HepG2 (cell line): Measurements from ENCODE around the gene ALG11. TPM values are rescaled to one million over a fixed set of nuclear protein-coding genes. Genes with fewer than 3 reads are reported as not detected.
A peak's percentile ranks its signal among the peaks of the same experiment; 100 is the strongest.

Source experiments
- ELK4 ChIP-seq: sonication (generic); formaldehyde crosslinking; IDR thresholded peaks from 2 replicates; pipeline ENCODE4 v1.9.0; 2021; ENCODE audit warnings: missing genetic modification reagents, borderline replicate concordance
- MED13 ChIP-seq: sonication (generic); formaldehyde crosslinking; IDR thresholded peaks from 2 replicates; pipeline ENCODE4 v1.5.0; 2020; ENCODE audit warnings: missing genetic modification reagents
- PHB2 ChIP-seq: fragments of 450-650 bp; IDR thresholded peaks from 2 replicates; pipeline ENCODE4 v1.6.1; 2018; ENCODE audit not compliant: partially characterized antibody
- RAD51 ChIP-seq: fragments of 450-650 bp; IDR thresholded peaks from 2 replicates; pipeline ENCODE4 v1.6.1; 2016; ENCODE audit warnings: borderline replicate concordance
- RBFOX2 ChIP-seq: fragments of 200-400 bp; formaldehyde crosslinking; IDR thresholded peaks from 2 replicates; pipeline ENCODE4 v1.6.1; 2017; ENCODE audit warnings: low read depth, mild to moderate bottlenecking, low read length
- SOX6 ChIP-seq, 2 experiments: fragments of 450-650 bp in 1 of 2; sonication (generic) in 1 of 2; formaldehyde crosslinking in 1 of 2; IDR thresholded peaks; 2 replicates each; pipeline versions ENCODE4 v1.4.0 to v1.6.1; 2017 to 2020; ENCODE audit warnings: antibody characterized with exemption in 1 of 2, mild to moderate bottlenecking in 1 of 2, missing genetic modification reagents in 1 of 2
- SRSF4 ChIP-seq: fragments of 200-400 bp; formaldehyde crosslinking; IDR thresholded peaks from one replicate; pipeline ENCODE4 v1.6.1; 2018; ENCODE audit warnings: mild to moderate bottlenecking, low read depth, low read length, moderate library complexity; ENCODE audit not compliant: poor library complexity, severe bottlenecking
- THRA ChIP-seq: sonication (generic); formaldehyde crosslinking; IDR thresholded peaks from 2 replicates; pipeline ENCODE4 v1.4.0; 2020; ENCODE audit warnings: missing genetic modification reagents, borderline replicate concordance
- ZMAT5 ChIP-seq: sonication (generic); formaldehyde crosslinking; IDR thresholded peaks from 2 replicates; pipeline ENCODE4 v1.5.0; 2020; ENCODE audit warnings: mild to moderate bottlenecking, low read depth, missing genetic modification reagents, borderline replicate concordance
- ZMYM2 ChIP-seq: sonication (generic); formaldehyde crosslinking; IDR thresholded peaks from 2 replicates; pipeline ENCODE4 v1.8.0; 2022; ENCODE audit warnings: mild to moderate bottlenecking, missing genetic modification reagents
- ZNF12 ChIP-seq: sonication (generic); formaldehyde crosslinking; IDR thresholded peaks from 2 replicates; pipeline ENCODE4 v1.5.0; 2020; ENCODE audit warnings: missing genetic modification reagents
- ZNF224 ChIP-seq: sonication (generic); formaldehyde crosslinking; IDR thresholded peaks from 2 replicates; pipeline ENCODE4 v1.5.0; 2020; ENCODE audit warnings: mild to moderate bottlenecking, missing genetic modification reagents
- ZNF263 ChIP-seq: sonication (generic); formaldehyde crosslinking; IDR thresholded peaks from 2 replicates; pipeline ENCODE4 v1.4.0; 2020; ENCODE audit warnings: missing genetic modification reagents
- ZNF530 ChIP-seq: sonication (generic); formaldehyde crosslinking; IDR thresholded peaks from 2 replicates; pipeline ENCODE4 v1.5.0; 2020; ENCODE audit warnings: low read depth, mild to moderate bottlenecking, missing genetic modification reagents
- ZNF776 ChIP-seq: sonication (generic); formaldehyde crosslinking; IDR thresholded peaks from 2 replicates; pipeline ENCODE4 v1.4.0; 2020; ENCODE audit warnings: mild to moderate bottlenecking, missing genetic modification reagents
- ZSCAN25 ChIP-seq: sonication (generic); formaldehyde crosslinking; IDR thresholded peaks from 2 replicates; pipeline ENCODE4 v1.8.0; 2022; ENCODE audit warnings: mild to moderate bottlenecking, missing genetic modification reagents
- polyA plus RNA-seq, 8 experiments: library from polyadenylated mRNA; depleted of rRNA in 3 of 8; stranded (reverse) in 7 of 8; unstranded in 1 of 8; fragments of >200 nt; fragmentation: Illumina TruSeq in 4 of 8; extraction: Trizol in 4 of 8; gene quantifications; 2 replicates each; pipeline versions ENCODE4 v1.2.1 to v1.2.3, GENCODE V29; 2011 to 2016; ENCODE audit warnings: low read depth in 4 of 8, missing spikeins in 1 of 8, mixed read lengths in 1 of 8; ENCODE audit not compliant: insufficient read depth in 1 of 8
- total RNA-seq, 5 experiments: library from RNA; depleted of rRNA; stranded (reverse); fragments of >200 nt; fragmentation: Illumina TruSeq; extraction: Trizol; gene quantifications; 2 replicates each; pipeline ENCODE4 v1.2.3, GENCODE V29; 2016; ENCODE audit warnings: low read depth in 1 of 5

The ALG11 gene
- total and polyA plus RNA-seq, 2 of the 13 experiments (the other 11 are each of a cell fraction or from before 2014, with no cell fraction given), result 14.7 to 27.9 TPM

- TF ChIP-seq PHB2, result no peak
- peak; percentile 79 for TF ChIP-seq MED13 (CRISPR knock-in tag)
- no peak for TF ChIP-seq RAD51
- no peak for TF ChIP-seq THRA (CRISPR knock-in tag)
- TF ChIP-seq RBFOX2, result peak; percentile 99
- TF ChIP-seq ZNF12 (CRISPR knock-in tag), result peak; percentile 83
- TF ChIP-seq ZNF263, result peak; percentile 51
- TF ChIP-seq ZNF776 (CRISPR knock-in tag), result peak; percentile 52; the same call in 1 of the 2 replicates
- TF ChIP-seq ZMAT5 (CRISPR knock-in tag), result no peak
- TF ChIP-seq SRSF4, result no peak
- peak; percentile 92 for TF ChIP-seq ZMYM2
- no peak for TF ChIP-seq SOX6 (IDR thresholded peaks at IDR 0.05)
- TF ChIP-seq SOX6 (CRISPR knock-in tag; IDR thresholded peaks at IDR 0.05), result peak; percentile 87
- peak; percentile 87; the same call in 1 of the 2 replicates for TF ChIP-seq ZNF224 (CRISPR knock-in tag)
- no peak for TF ChIP-seq ELK4 (CRISPR knock-in tag)
- TF ChIP-seq ZNF530, result no peak
- TF ChIP-seq ZSCAN25, result peak; percentile 82; the same call in 1 of the 2 replicates
These were observed at the start of gene ALG11 (continued) for GRCh38 chr13:52011632-52012511.
